Neural cell (in vitro differentiated cells): ENCODE data around the gene NAV1.

Experiments used
- EP300 ChIP-seq: fragments of 450-650 bp; conservative IDR thresholded peaks from 2 replicates; pipeline ENCODE4 v1.6.1; 2014; ENCODE audit warnings: antibody characterized with exemption, mild to moderate bottlenecking, moderate library complexity; ENCODE audit not compliant: poor library complexity, severe bottlenecking
- EZH2 ChIP-seq: fragments of 200-600, 300-800 bp; shearing (Covaris generic), sonication (generic); IDR thresholded peaks from 2 replicates; pipeline ENCODE4 v1.6.1; 2014; ENCODE audit warnings: antibody characterized with exemption, low read length, borderline replicate concordance, mild to moderate bottlenecking; ENCODE audit not compliant: insufficient read depth, poor library complexity, severe bottlenecking
- POLR2AphosphoS5 ChIP-seq: IDR thresholded peaks from 2 replicates; pipeline ENCODE4 v1.6.1; 2012
- RAD21 ChIP-seq: fragments of 450-650 bp; conservative IDR thresholded peaks from 2 replicates; pipeline ENCODE4 v1.6.1; 2014; ENCODE audit warnings: antibody characterized with exemption, mild to moderate bottlenecking, moderate library complexity
- REST ChIP-seq: IDR thresholded peaks from 2 replicates; pipeline ENCODE4 v1.6.1; 2012; ENCODE audit warnings: borderline replicate concordance
- TF ChIP-seq, protein P1 (sequence below): fragments of 450-650 bp; IDR thresholded peaks from 2 replicates; pipeline ENCODE4 v1.5.1; 2014; ENCODE audit warnings: antibody characterized with exemption, mild to moderate bottlenecking, moderate library complexity; ENCODE audit not compliant: poor library complexity, severe bottlenecking

- TF ChIP-seq POLR2AphosphoS5 (no peak), RAD21 (no peak), EP300 (no peak), REST (no peak), EZH2 (no peak)
- TF ChIP-seq, protein P1, sequence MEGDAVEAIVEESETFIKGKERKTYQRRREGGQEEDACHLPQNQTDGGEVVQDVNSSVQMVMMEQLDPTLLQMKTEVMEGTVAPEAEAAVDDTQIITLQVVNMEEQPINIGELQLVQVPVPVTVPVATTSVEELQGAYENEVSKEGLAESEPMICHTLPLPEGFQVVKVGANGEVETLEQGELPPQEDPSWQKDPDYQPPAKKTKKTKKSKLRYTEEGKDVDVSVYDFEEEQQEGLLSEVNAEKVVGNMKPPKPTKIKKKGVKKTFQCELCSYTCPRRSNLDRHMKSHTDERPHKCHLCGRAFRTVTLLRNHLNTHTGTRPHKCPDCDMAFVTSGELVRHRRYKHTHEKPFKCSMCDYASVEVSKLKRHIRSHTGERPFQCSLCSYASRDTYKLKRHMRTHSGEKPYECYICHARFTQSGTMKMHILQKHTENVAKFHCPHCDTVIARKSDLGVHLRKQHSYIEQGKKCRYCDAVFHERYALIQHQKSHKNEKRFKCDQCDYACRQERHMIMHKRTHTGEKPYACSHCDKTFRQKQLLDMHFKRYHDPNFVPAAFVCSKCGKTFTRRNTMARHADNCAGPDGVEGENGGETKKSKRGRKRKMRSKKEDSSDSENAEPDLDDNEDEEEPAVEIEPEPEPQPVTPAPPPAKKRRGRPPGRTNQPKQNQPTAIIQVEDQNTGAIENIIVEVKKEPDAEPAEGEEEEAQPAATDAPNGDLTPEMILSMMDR = no peak
Measured at GRCh38 chr1:201551877-201552731, 13.2 kb downstream of the NAV1 start.
